Measurements from ENCODE around the gene PNLIPRP3.

PNLIPRP3 gene

GRCh38 chr10:116451711-116452337 is 24.2 kb downstream of the PNLIPRP3 start:
- Histone ChIP-seq H3K27me3 (ENCODE audit: control insufficient read depth, insufficient read depth, low read length) (no peaks in the 10 kb centered on the region), H3K4me1 (ENCODE audit: control insufficient read depth, insufficient read depth, low read length) (peaks cover 4% of the 10 kb centered on the region; the same call in 1 of the 2 replicates), H3K27ac (ENCODE audit: low read depth, low read length) (peak overlapping the region; percentile 82), H3K4me3 (ENCODE audit: low read depth, low read length) (0 out of 2 replicates have a peak overlapping the region, but pooled peaks have one; percentile 7), H3K9ac (ENCODE audit: low read length) (no peak overlapping the region), H3K36me3 (ENCODE audit: control insufficient read depth, insufficient read depth, low read length) (no peaks in the 10 kb centered on the region), H3K9me3 (ENCODE audit: control insufficient read depth, insufficient read depth, low read depth, low read length) (peaks cover 11% of the 10 kb centered on the region; the same call in 1 of the 2 replicates)

GRCh38 chr10:116452338-116452720 is 24.7 kb downstream of the PNLIPRP3 start:
- peaks cover 4% of the 10 kb centered on the region; the same call in 1 of the 2 replicates for H3K4me1 ChIP-seq (ENCODE audit: control insufficient read depth, insufficient read depth, low read length)
- no peak overlapping the region for H3K9ac ChIP-seq (ENCODE audit: low read length)
- H3K4me3 ChIP-seq (ENCODE audit: low read depth, low read length): 0 out of 2 replicates have a peak overlapping the region, but pooled peaks have one; percentile 7
- H3K27me3 ChIP-seq (ENCODE audit: control insufficient read depth, insufficient read depth, low read length): no peaks in the 10 kb centered on the region
- peaks cover 11% of the 10 kb centered on the region; the same call in 1 of the 2 replicates for H3K9me3 ChIP-seq (ENCODE audit: control insufficient read depth, insufficient read depth, low read depth, low read length)
- H3K36me3 ChIP-seq (ENCODE audit: control insufficient read depth, insufficient read depth, low read length): no peaks in the 10 kb centered on the region
- H3K27ac ChIP-seq (ENCODE audit: low read depth, low read length): peak overlapping the region; percentile 82

- no peak overlapping the region for H3K27ac ChIP-seq (ENCODE audit: low read depth, low read length)
- H3K27me3 ChIP-seq (ENCODE audit: control insufficient read depth, insufficient read depth, low read length): no peaks in the 10 kb centered on the region
- no peak overlapping the region for H3K4me3 ChIP-seq (ENCODE audit: low read depth, low read length)
- peaks cover 5% of the 10 kb centered on the region; the same call in 1 of the 2 replicates for H3K9me3 ChIP-seq (ENCODE audit: control insufficient read depth, insufficient read depth, low read depth, low read length)
- no peak overlapping the region for H3K9ac ChIP-seq (ENCODE audit: low read length)
- H3K4me1 ChIP-seq (ENCODE audit: control insufficient read depth, insufficient read depth, low read length): peaks cover 3% of the 10 kb centered on the region; the same call in 1 of the 2 replicates
- no peaks in the 10 kb centered on the region for H3K36me3 ChIP-seq (ENCODE audit: control insufficient read depth, insufficient read depth, low read length)
These were observed 29.8 kb downstream of the PNLIPRP3 start for GRCh38 chr10:116457488-116457887.

GRCh38 chr10:116460219-116460618 is 32.6 kb downstream of the PNLIPRP3 start:
- H3K4me3 ChIP-seq (ENCODE audit: low read depth, low read length): no peak overlapping the region
- no peaks in the 10 kb centered on the region for H3K36me3 ChIP-seq (ENCODE audit: control insufficient read depth, insufficient read depth, low read length)
- H3K9me3 ChIP-seq (ENCODE audit: control insufficient read depth, insufficient read depth, low read depth, low read length): no peaks in the 10 kb centered on the region
- H3K27me3 ChIP-seq (ENCODE audit: control insufficient read depth, insufficient read depth, low read length): no peaks in the 10 kb centered on the region
- no peak overlapping the region for H3K27ac ChIP-seq (ENCODE audit: low read depth, low read length)
- H3K9ac ChIP-seq (ENCODE audit: low read length): no peak overlapping the region
- H3K4me1 ChIP-seq (ENCODE audit: control insufficient read depth, insufficient read depth, low read length): peaks cover 3% of the 10 kb centered on the region; the same call in 1 of the 2 replicates

GRCh38 chr10:116461680-116462079 is 34.0 kb downstream of the PNLIPRP3 start:
- Histone ChIP-seq H3K4me3 (ENCODE audit: low read depth, low read length) (no peak overlapping the region), H3K27me3 (ENCODE audit: control insufficient read depth, insufficient read depth, low read length) (no peaks in the 10 kb centered on the region), H3K9me3 (ENCODE audit: control insufficient read depth, insufficient read depth, low read depth, low read length) (no peaks in the 10 kb centered on the region), H3K9ac (ENCODE audit: low read length) (no peak overlapping the region), H3K27ac (ENCODE audit: low read depth, low read length) (no peak overlapping the region), H3K4me1 (ENCODE audit: control insufficient read depth, insufficient read depth, low read length) (peaks cover 3% of the 10 kb centered on the region; the same call in 1 of the 2 replicates), H3K36me3 (ENCODE audit: control insufficient read depth, insufficient read depth, low read length) (no peaks in the 10 kb centered on the region)

- no peak overlapping the region for H3K9ac ChIP-seq (ENCODE audit: low read length)
- no peak overlapping the region for H3K4me3 ChIP-seq (ENCODE audit: low read depth, low read length)
- no peaks in the 10 kb centered on the region for H3K36me3 ChIP-seq (ENCODE audit: control insufficient read depth, insufficient read depth, low read length)
These were observed 36.6 kb downstream of the PNLIPRP3 start for GRCh38 chr10:116464257-116464656.

GRCh38 chr10:116465546-116465945 is 37.9 kb downstream of the PNLIPRP3 start:
- no peaks in the 10 kb centered on the region for H3K4me1 ChIP-seq (ENCODE audit: control insufficient read depth, insufficient read depth, low read length)
- no peak overlapping the region for H3K27ac ChIP-seq (ENCODE audit: low read depth, low read length)
- H3K9ac ChIP-seq (ENCODE audit: low read length): no peak overlapping the region
- H3K9me3 ChIP-seq (ENCODE audit: control insufficient read depth, insufficient read depth, low read depth, low read length): no peaks in the 10 kb centered on the region
- no peak overlapping the region for H3K4me3 ChIP-seq (ENCODE audit: low read depth, low read length)
- H3K27me3 ChIP-seq (ENCODE audit: control insufficient read depth, insufficient read depth, low read length): no peaks in the 10 kb centered on the region
- H3K36me3 ChIP-seq (ENCODE audit: control insufficient read depth, insufficient read depth, low read length): no peaks in the 10 kb centered on the region

More at GRCh38 chr10:116464257-116464656, 36.6 kb downstream of the PNLIPRP3 start:
- Histone ChIP-seq H3K4me1 (ENCODE audit: control insufficient read depth, insufficient read depth, low read length) (no peaks in the 10 kb centered on the region), H3K9me3 (ENCODE audit: control insufficient read depth, insufficient read depth, low read depth, low read length) (no peaks in the 10 kb centered on the region), H3K27me3 (ENCODE audit: control insufficient read depth, insufficient read depth, low read length) (no peaks in the 10 kb centered on the region), H3K27ac (ENCODE audit: low read depth, low read length) (no peak overlapping the region)

- Histone ChIP-seq H3K4me3 (ENCODE audit: low read depth, low read length) (no peak overlapping the region), H3K9ac (ENCODE audit: low read length) (no peak overlapping the region), H3K36me3 (ENCODE audit: control insufficient read depth, insufficient read depth, low read length) (no peaks in the 10 kb centered on the region), H3K9me3 (ENCODE audit: control insufficient read depth, insufficient read depth, low read depth, low read length) (no peaks in the 10 kb centered on the region), H3K4me1 (ENCODE audit: control insufficient read depth, insufficient read depth, low read length) (no peaks in the 10 kb centered on the region; the same call in 1 of the 2 replicates), H3K27ac (ENCODE audit: low read depth, low read length) (no peak overlapping the region), H3K27me3 (ENCODE audit: control insufficient read depth, insufficient read depth, low read length) (no peaks in the 10 kb centered on the region)
These were observed 39.2 kb downstream of the PNLIPRP3 start for GRCh38 chr10:116466715-116467422.

- no peak overlapping the region for H3K9ac ChIP-seq (ENCODE audit: low read length)
- no peak overlapping the region for H3K4me3 ChIP-seq (ENCODE audit: low read depth, low read length)
- peaks cover 6% of the 10 kb centered on the region for H3K4me1 ChIP-seq (ENCODE audit: control insufficient read depth, insufficient read depth, low read length)
- H3K9me3 ChIP-seq (ENCODE audit: control insufficient read depth, insufficient read depth, low read depth, low read length): no peaks in the 10 kb centered on the region
- H3K27me3 ChIP-seq (ENCODE audit: control insufficient read depth, insufficient read depth, low read length): no peaks in the 10 kb centered on the region
- H3K36me3 ChIP-seq (ENCODE audit: control insufficient read depth, insufficient read depth, low read length): no peaks in the 10 kb centered on the region
- H3K27ac ChIP-seq (ENCODE audit: low read depth, low read length): no peak overlapping the region
These were observed 41.8 kb downstream of the PNLIPRP3 start for GRCh38 chr10:116469437-116469836.

- no peaks in the 10 kb centered on the region for H3K36me3 ChIP-seq (ENCODE audit: control insufficient read depth, insufficient read depth, low read length)
- H3K4me1 ChIP-seq (ENCODE audit: control insufficient read depth, insufficient read depth, low read length): peaks cover 6% of the 10 kb centered on the region
These were observed 42.4 kb downstream of the PNLIPRP3 start for GRCh38 chr10:116470071-116470470.

GRCh38 chr10:116470768-116471415 is 43.2 kb downstream of the PNLIPRP3 start:
- Histone ChIP-seq H3K9me3 (ENCODE audit: control insufficient read depth, insufficient read depth, low read depth, low read length) (no peaks in the 10 kb centered on the region), H3K4me3 (ENCODE audit: low read depth, low read length) (no peak overlapping the region), H3K9ac (ENCODE audit: low read length) (no peak overlapping the region), H3K27me3 (ENCODE audit: control insufficient read depth, insufficient read depth, low read length) (no peaks in the 10 kb centered on the region), H3K4me1 (ENCODE audit: control insufficient read depth, insufficient read depth, low read length) (peaks cover 6% of the 10 kb centered on the region), H3K36me3 (ENCODE audit: control insufficient read depth, insufficient read depth, low read length) (no peaks in the 10 kb centered on the region), H3K27ac (ENCODE audit: low read depth, low read length) (no peak overlapping the region)

More at GRCh38 chr10:116470071-116470470, 42.4 kb downstream of the PNLIPRP3 start:
- no peak overlapping the region for H3K4me3 ChIP-seq (ENCODE audit: low read depth, low read length)
- no peak overlapping the region for H3K27ac ChIP-seq (ENCODE audit: low read depth, low read length)
- no peaks in the 10 kb centered on the region for H3K9me3 ChIP-seq (ENCODE audit: control insufficient read depth, insufficient read depth, low read depth, low read length)
- no peaks in the 10 kb centered on the region for H3K27me3 ChIP-seq (ENCODE audit: control insufficient read depth, insufficient read depth, low read length)
- no peak overlapping the region for H3K9ac ChIP-seq (ENCODE audit: low read length)
